ENCODE data around the gene ARHGAP28. TPM values are rescaled to one million over a fixed set of nuclear protein-coding genes. Genes with fewer than 3 reads are reported as not detected.

Gene ARHGAP28
- total RNA-seq, 1 experiment from 2014 or later: 0.41 TPM

- BruUV-seq (replicated peaks): no TSS peak
- in situ Hi-C loops (cut with HindIII; ENCODE audit: low pct_unique_long_range_greater_than_20kb, low sequenced_read_pairs): no loop called here
- no peaks in the 10 kb centered on the region for H3K36me3 ChIP-seq (ENCODE audit: control insufficient read depth, insufficient read depth, low read length)
- CTCF ChIA-PET: no interaction called here
- no peaks in the 10 kb centered on the region for H3K27me3 ChIP-seq (ENCODE audit: control insufficient read depth, insufficient read depth, low read length)
- no peak overlapping the region for H3K4me3 ChIP-seq (ENCODE audit: low read depth in 2 of 2, low read length in 2 of 2)
- intact Hi-C loops (cut with micrococcal nuclease; ENCODE audit: unreplicated experiment): no loop called here
- POLR2A ChIA-PET: no interaction called here
- no peak overlapping the region for H3K27ac ChIP-seq (ENCODE audit: low read length)
- no peak for DNase-seq (ENCODE audit: low read depth, low spot score)
- ATAC-seq: no peak
- no peak for TF ChIP-seq TCF7L2 (IDR thresholded peaks at IDR 0.05; ENCODE audit: low read depth, low read length)
- TF ChIP-seq CTCF (IDR thresholded peaks at IDR 0.05): no peak
- TF ChIP-seq POLR2AphosphoS5 (IDR thresholded peaks at IDR 0.05; ENCODE audit: low read depth, low read length): no peak
- TF ChIP-seq SIN3A (IDR thresholded peaks at IDR 0.05; ENCODE audit: borderline replicate concordance, insufficient read depth, low read depth, low read length): no peak
- TF ChIP-seq REST (IDR thresholded peaks at IDR 0.05; ENCODE audit: insufficient read depth in 1 of 2, low read depth in 2 of 2, low read length in 1 of 2): no peak
- no peaks in the 10 kb centered on the region for H3K9me3 ChIP-seq (ENCODE audit: control insufficient read depth, insufficient read depth, low read depth, low read length)
- no peaks in the 10 kb centered on the region for H3K4me1 ChIP-seq (ENCODE audit: control insufficient read depth, insufficient read depth, low read length)
These were observed 122.0 kb downstream of the ARHGAP28 start for GRCh38 chr18:6851480-6851879.

GRCh38 chr18:6854811-6855210 lies 125.3 kb downstream of the ARHGAP28 start:
- Histone ChIP-seq H3K4me1 (ENCODE audit: control insufficient read depth, insufficient read depth, low read length) (no peaks in the 10 kb centered on the region), H3K9me3 (ENCODE audit: control insufficient read depth, insufficient read depth, low read depth, low read length) (no peaks in the 10 kb centered on the region), H3K4me3 (ENCODE audit: low read depth in 2 of 2, low read length in 2 of 2) (no peak overlapping the region), H3K27me3 (ENCODE audit: control insufficient read depth, insufficient read depth, low read length) (no peaks in the 10 kb centered on the region), H3K27ac (ENCODE audit: low read length) (no peak overlapping the region), H3K36me3 (ENCODE audit: control insufficient read depth, insufficient read depth, low read length) (no peaks in the 10 kb centered on the region)
- no TSS peak for BruUV-seq (replicated peaks)
- CTCF ChIA-PET: no interaction called here
- TF ChIP-seq POLR2AphosphoS5 (IDR thresholded peaks at IDR 0.05; ENCODE audit: low read depth, low read length) (no peak), REST (IDR thresholded peaks at IDR 0.05; ENCODE audit: insufficient read depth in 1 of 2, low read depth in 2 of 2, low read length in 1 of 2) (no peak), CTCF (IDR thresholded peaks at IDR 0.05) (no peak), TCF7L2 (IDR thresholded peaks at IDR 0.05; ENCODE audit: low read depth, low read length) (no peak), SIN3A (IDR thresholded peaks at IDR 0.05; ENCODE audit: borderline replicate concordance, insufficient read depth, low read depth, low read length) (no peak)
- no peak for DNase-seq (ENCODE audit: low read depth, low spot score)
- POLR2A ChIA-PET: no interaction called here
- no peak for ATAC-seq
- intact Hi-C loops (cut with micrococcal nuclease; ENCODE audit: unreplicated experiment) (no loop called here), in situ Hi-C loops (cut with HindIII; ENCODE audit: low pct_unique_long_range_greater_than_20kb, low sequenced_read_pairs) (no loop called here)
